ENCODE measurements around the gene ANKFY1. TPM values are rescaled to one million over a fixed set of nuclear protein-coding genes. Genes with fewer than 3 reads are reported as not detected.

ANKFY1 gene
- total and polyA plus RNA-seq, 2 donors (not counting 3 experiments of a cell fraction or from before 2014, with no cell fraction given) = 30.6 to 51.1 TPM

DNA sequence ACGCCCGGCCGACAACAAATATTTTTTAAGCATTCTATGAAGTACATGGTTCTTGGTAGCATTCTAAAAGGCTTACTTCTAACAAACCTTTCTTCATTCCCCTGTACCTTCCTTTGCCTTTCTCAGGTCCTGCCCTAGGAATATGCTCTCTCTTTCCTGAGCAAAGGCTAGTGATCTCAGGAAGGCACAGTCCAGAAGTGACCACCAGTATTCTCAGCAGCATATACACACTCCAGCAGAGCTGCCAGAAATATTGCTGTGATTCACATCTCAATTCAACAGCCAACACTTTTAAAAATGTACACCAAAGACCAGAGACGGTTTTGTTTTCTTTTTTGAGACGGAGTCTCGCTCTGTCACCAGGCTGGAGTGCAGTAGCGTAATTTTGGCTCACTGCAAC lies 41.4 kb upstream of the ANKFY1 start:
- no peaks in the 10 kb centered on the region for H4K20me1 ChIP-seq (replicated peaks; ENCODE audit: control insufficient read depth, extremely low read depth, insufficient read depth, low read length)
- POLR2A ChIA-PET = no interaction called here
- dilution Hi-C loops (cut with MboI; ENCODE audit: extremely low pct_ligation_motif_present, low sequenced_read_pairs) (no loop called here), intact Hi-C loops (cut with micrococcal nuclease) (no loop called here)
- TF ChIP-seq POLR2A (IDR thresholded peaks at IDR 0.05; ENCODE audit: low read depth, low read length) = no peak
- no peak for TF ChIP-seq EZH2 (IDR thresholded peaks at IDR 0.05; ENCODE audit: borderline replicate concordance, low read depth, low read length, severe bottlenecking)
- no peak for TF ChIP-seq GATA2 (IDR thresholded peaks at IDR 0.05; ENCODE audit: insufficient read depth, insufficient read length, low read depth, low read length)
- TF ChIP-seq, protein P1, sequence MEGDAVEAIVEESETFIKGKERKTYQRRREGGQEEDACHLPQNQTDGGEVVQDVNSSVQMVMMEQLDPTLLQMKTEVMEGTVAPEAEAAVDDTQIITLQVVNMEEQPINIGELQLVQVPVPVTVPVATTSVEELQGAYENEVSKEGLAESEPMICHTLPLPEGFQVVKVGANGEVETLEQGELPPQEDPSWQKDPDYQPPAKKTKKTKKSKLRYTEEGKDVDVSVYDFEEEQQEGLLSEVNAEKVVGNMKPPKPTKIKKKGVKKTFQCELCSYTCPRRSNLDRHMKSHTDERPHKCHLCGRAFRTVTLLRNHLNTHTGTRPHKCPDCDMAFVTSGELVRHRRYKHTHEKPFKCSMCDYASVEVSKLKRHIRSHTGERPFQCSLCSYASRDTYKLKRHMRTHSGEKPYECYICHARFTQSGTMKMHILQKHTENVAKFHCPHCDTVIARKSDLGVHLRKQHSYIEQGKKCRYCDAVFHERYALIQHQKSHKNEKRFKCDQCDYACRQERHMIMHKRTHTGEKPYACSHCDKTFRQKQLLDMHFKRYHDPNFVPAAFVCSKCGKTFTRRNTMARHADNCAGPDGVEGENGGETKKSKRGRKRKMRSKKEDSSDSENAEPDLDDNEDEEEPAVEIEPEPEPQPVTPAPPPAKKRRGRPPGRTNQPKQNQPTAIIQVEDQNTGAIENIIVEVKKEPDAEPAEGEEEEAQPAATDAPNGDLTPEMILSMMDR (IDR thresholded peaks at IDR 0.05; ENCODE audit: extremely low read depth in 1 of 2, insufficient read depth in 1 of 2, low read depth in 1 of 2, low read length in 2 of 2) = no peak
- TF ChIP-seq, protein P2, sequence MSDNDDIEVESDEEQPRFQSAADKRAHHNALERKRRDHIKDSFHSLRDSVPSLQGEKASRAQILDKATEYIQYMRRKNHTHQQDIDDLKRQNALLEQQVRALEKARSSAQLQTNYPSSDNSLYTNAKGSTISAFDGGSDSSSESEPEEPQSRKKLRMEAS (IDR thresholded peaks at IDR 0.05; ENCODE audit: insufficient read depth, insufficient read length) = no peak
- no peak for TF ChIP-seq FOS (IDR thresholded peaks at IDR 0.05; ENCODE audit: borderline replicate concordance, insufficient read depth, low read length)
- no peak for TF ChIP-seq POLR2AphosphoS5 (IDR thresholded peaks at IDR 0.05; ENCODE audit: insufficient read depth, low read depth, low read length)
- TF ChIP-seq MYC (IDR thresholded peaks at IDR 0.05; ENCODE audit: low read depth, low read length) = no peak
- no peak for TF ChIP-seq JUN (IDR thresholded peaks at IDR 0.05; ENCODE audit: borderline replicate concordance, insufficient read depth, insufficient read length, low read depth)
- H3K9me1 ChIP-seq (replicated peaks; ENCODE audit: control insufficient read depth, extremely low read depth, insufficient read depth, low read length) = no peaks in the 10 kb centered on the region
- H3K4me2 ChIP-seq (ENCODE audit: insufficient read depth, low read length) = no peak overlapping the region
- no peak for FAIRE-seq
- H3K9me3 ChIP-seq (replicated peaks; ENCODE audit: control insufficient read depth, insufficient read depth, low read length) = no peaks in the 10 kb centered on the region
- H3K27me3 ChIP-seq (ENCODE audit: control insufficient read depth in 2 of 2, insufficient read depth in 2 of 2, low read length in 2 of 2) = no peaks in the 10 kb centered on the region
- CTCF ChIA-PET = interaction anchor here (0.9 to 2.3 kb wide), 8 partner anchors 8 to 89 kb away, joined by 4 to 29 read pairs (median 6); no protein-coding TSS in a partner anchor
- no peak overlapping the region for H2AFZ ChIP-seq (ENCODE audit: low read depth, low read length)
- peaks cover 57% of the 10 kb centered on the region for H3K79me2 ChIP-seq (ENCODE audit: control insufficient read depth, insufficient read depth, low read length)
- H3K9ac ChIP-seq (replicated peaks; ENCODE audit: extremely low read depth, insufficient read depth, low read length) = no peak overlapping the region
- BruUV-seq (replicated peaks) = no TSS peak
- no peak for DNase-seq (ENCODE audit: low read depth, low spot score)
- H3K27ac ChIP-seq (ENCODE audit: insufficient read depth, low read depth, low read length) = no peak overlapping the region
- H3K36me3 ChIP-seq (ENCODE audit: control insufficient read depth in 2 of 2, extremely low read depth in 1 of 2, insufficient read depth in 2 of 2, low read length in 2 of 2) = peaks cover 3 to 9% of the 10 kb centered on the region in 2 experiments
- H3K4me1 ChIP-seq (ENCODE audit: control insufficient read depth, extremely low read depth, insufficient read depth, low read length) = peaks cover under 1% of the 10 kb centered on the region
- no peak overlapping the region for H3K4me3 ChIP-seq (replicated peaks in 1 of 3; ENCODE audit: insufficient read depth in 1 of 3, low read depth in 1 of 3, low read length in 3 of 3)

All from endothelial cell of umbilical vein (primary cell).